SH-SY5Y (cell line): ENCODE data around the gene UNC119.

Experiments used
- GATA2 ChIP-seq: IDR thresholded peaks from 2 replicates; pipeline ENCODE4 v1.6.1; 2011; ENCODE audit warnings: mild to moderate bottlenecking, low read depth, low read length
- GATA3 ChIP-seq: IDR thresholded peaks from 2 replicates; pipeline ENCODE4 v1.6.1; 2011; ENCODE audit warnings: low read depth, mild to moderate bottlenecking, low read length, moderate library complexity

GRCh38 chr17:28599311-28600184, 47.1 kb upstream of the UNC119 start:
- TF ChIP-seq GATA2 = no peak
- TF ChIP-seq GATA3 = no peak
